Liver (tissue), 9 donors: ENCODE data around the gene ERGIC1. TPM values are rescaled to one million over a fixed set of nuclear protein-coding genes. Genes with fewer than 3 reads are reported as not detected.

Experiments used
- DNase-seq: peaks from one replicate; pipeline ENCODE4 v3.0.0-alpha.2; 2017; ENCODE audit warnings: low spot score
- H3K27ac ChIP-seq, 2 donors: one replicate each; pipeline ENCODE4 v1.7.0; 2013; ENCODE audit warnings: inconsistent platforms in 2 of 2, low read length in 2 of 2, control low read depth in 1 of 2, low read depth in 1 of 2, mild to moderate bottlenecking in 1 of 2
- H3K27me3 ChIP-seq, 4 donors: one replicate each; pipeline versions ENCODE4 v1.6.1 to v1.7.0; 2013; ENCODE audit warnings: low read length in 3 of 4, inconsistent platforms in 1 of 4, mild to moderate bottlenecking in 1 of 4, moderate library complexity in 1 of 4; ENCODE audit not compliant: control insufficient read depth in 4 of 4, insufficient read depth in 4 of 4
- H3K36me3 ChIP-seq, 4 donors: one replicate each; pipeline versions ENCODE4 v1.6.1 to v1.7.0; 2013; ENCODE audit warnings: low read length in 3 of 4, mild to moderate bottlenecking in 3 of 4, low read depth in 1 of 4, moderate library complexity in 1 of 4; ENCODE audit not compliant: control insufficient read depth in 4 of 4, insufficient read depth in 3 of 4
- H3K4me1 ChIP-seq, 4 donors: one replicate each; pipeline versions ENCODE4 v1.6.1 to v1.7.0; 2013; ENCODE audit warnings: low read length in 3 of 4, mild to moderate bottlenecking in 3 of 4, moderate library complexity in 1 of 4; ENCODE audit not compliant: control insufficient read depth in 4 of 4, insufficient read depth in 4 of 4
- H3K4me3 ChIP-seq, 3 donors: one replicate each; pipeline versions ENCODE4 v1.6.1 to v1.7.0; 2013; ENCODE audit warnings: low read length in 3 of 3, control low read depth in 1 of 3, low read depth in 1 of 3, mild to moderate bottlenecking in 1 of 3
- H3K9ac ChIP-seq, 2 donors: one replicate each; pipeline ENCODE4 v1.7.0; 2013; ENCODE audit warnings: low read length in 2 of 2, mild to moderate bottlenecking in 2 of 2, moderate library complexity in 2 of 2, control low read depth in 1 of 2, low read depth in 1 of 2
- H3K9me3 ChIP-seq, 4 donors: one replicate each; pipeline versions ENCODE4 v1.6.1 to v1.7.0; 2013; ENCODE audit warnings: low read length in 3 of 4; ENCODE audit not compliant: control insufficient read depth in 4 of 4
- CTCF ChIP-seq: fragments of 150-350 bp; IDR thresholded peaks from 2 replicates; pipeline ENCODE4 v1.5.1; 2017; ENCODE audit warnings: improper control_type of control experiment, low read depth, low read length; ENCODE audit not compliant: missing input control
- EGR1 ChIP-seq, 2 donors: IDR thresholded peaks; 2 replicates each; pipeline ENCODE4 v1.6.1; 2016 to 2018; ENCODE audit warnings: antibody characterized with exemption in 2 of 2, low read depth in 2 of 2
- FOXA1 ChIP-seq: IDR thresholded peaks from 2 replicates; pipeline ENCODE4 v1.6.1; 2016; ENCODE audit warnings: antibody characterized with exemption
- FOXA2 ChIP-seq: IDR thresholded peaks from 2 replicates; pipeline ENCODE4 v1.6.1; 2016; ENCODE audit warnings: antibody characterized with exemption
- GABPA ChIP-seq, 2 donors: IDR thresholded peaks in 1 of 2; conservative IDR thresholded peaks in 1 of 2; 2 replicates each; pipeline ENCODE4 v1.6.1; 2016; ENCODE audit warnings: antibody characterized with exemption in 2 of 2, mild to moderate bottlenecking in 1 of 2, moderate library complexity in 1 of 2
- HNF4A ChIP-seq, 2 donors: conservative IDR thresholded peaks; 2 replicates each; pipeline ENCODE4 v1.6.1; 2016; ENCODE audit warnings: antibody characterized with exemption in 2 of 2, mild to moderate bottlenecking in 2 of 2
- HNF4G ChIP-seq: IDR thresholded peaks from 2 replicates; pipeline ENCODE4 v1.6.1; 2016; ENCODE audit warnings: antibody characterized with exemption
- JUND ChIP-seq, 2 donors: IDR thresholded peaks; 2 replicates each; pipeline ENCODE4 v1.6.1; 2016; ENCODE audit warnings: antibody characterized with exemption in 2 of 2
- NR2F2 ChIP-seq: IDR thresholded peaks from 2 replicates; pipeline ENCODE4 v1.6.1; 2016; ENCODE audit warnings: antibody characterized with exemption
- RAD21 ChIP-seq, 2 donors: IDR thresholded peaks; 2 replicates each; pipeline ENCODE4 v1.6.1; 2016; ENCODE audit warnings: antibody characterized with exemption in 2 of 2, mild to moderate bottlenecking in 2 of 2
- REST ChIP-seq: IDR thresholded peaks from 2 replicates; pipeline ENCODE4 v1.6.1; 2016; ENCODE audit warnings: antibody characterized with exemption, mild to moderate bottlenecking
- RXRA ChIP-seq, 2 donors: IDR thresholded peaks; 2 replicates each; pipeline ENCODE4 v1.6.1; 2017 to 2018; ENCODE audit warnings: antibody characterized with exemption in 2 of 2, mild to moderate bottlenecking in 1 of 2
- SP1 ChIP-seq: IDR thresholded peaks from 2 replicates; pipeline ENCODE4 v1.6.1; 2018; ENCODE audit warnings: antibody characterized with exemption, mild to moderate bottlenecking
- TAF1 ChIP-seq: conservative IDR thresholded peaks from 2 replicates; pipeline ENCODE4 v1.6.1; 2016; ENCODE audit warnings: antibody characterized with exemption, mild to moderate bottlenecking
- YY1 ChIP-seq: IDR thresholded peaks from 2 replicates; pipeline ENCODE4 v1.6.1; 2016; ENCODE audit warnings: antibody characterized with exemption, mild to moderate bottlenecking
- ZBTB33 ChIP-seq: IDR thresholded peaks from 2 replicates; pipeline ENCODE4 v1.6.1; 2016; ENCODE audit warnings: antibody characterized with exemption
- WGBS: extraction: QIAGEN DNeasy Blood & Tissue Kit; methylation state at CpG from one replicate; pipeline ENCODE4 v1.1.7; 2013; 5-methylcytosine and 5-hydroxymethylcytosine counted together
- polyA plus RNA-seq, 2 donors: library from polyadenylated mRNA; stranded (reverse) in 1 of 2; unstranded in 1 of 2; fragments of 200-250 nt in 1 of 2; fragments of >200 nt in 1 of 2; fragmentation: Nextera tagmentation in 1 of 2; extraction: Ambion mirVana in 1 of 2; gene quantifications; one replicate each; pipeline versions ENCODE4 v1.2.1 to v1.2.3, GENCODE V29; 2013 to 2015
- total RNA-seq, 2 donors: library from RNA; depleted of rRNA; stranded (reverse); fragments of >200 nt; gene quantifications; one replicate each; pipeline ENCODE4 v1.2.3, GENCODE V29; 2014
- TF ChIP-seq, protein P1 (sequence below): IDR thresholded peaks from 2 replicates; pipeline ENCODE4 v1.6.1; 2016; ENCODE audit warnings: antibody characterized with exemption
- TF ChIP-seq, protein P2 (sequence below): IDR thresholded peaks from 2 replicates; pipeline ENCODE4 v1.6.1; 2016; ENCODE audit warnings: antibody characterized with exemption
- donor health status: healthy.
- donor health status: healthy.
- donor health status: healthy.
- donor health status: healthy.
- donor health status: healthy.

The ERGIC1 gene
- total and polyA plus RNA-seq, 4 donors = 45.4 to 155 (median 101) TPM

DNA sequence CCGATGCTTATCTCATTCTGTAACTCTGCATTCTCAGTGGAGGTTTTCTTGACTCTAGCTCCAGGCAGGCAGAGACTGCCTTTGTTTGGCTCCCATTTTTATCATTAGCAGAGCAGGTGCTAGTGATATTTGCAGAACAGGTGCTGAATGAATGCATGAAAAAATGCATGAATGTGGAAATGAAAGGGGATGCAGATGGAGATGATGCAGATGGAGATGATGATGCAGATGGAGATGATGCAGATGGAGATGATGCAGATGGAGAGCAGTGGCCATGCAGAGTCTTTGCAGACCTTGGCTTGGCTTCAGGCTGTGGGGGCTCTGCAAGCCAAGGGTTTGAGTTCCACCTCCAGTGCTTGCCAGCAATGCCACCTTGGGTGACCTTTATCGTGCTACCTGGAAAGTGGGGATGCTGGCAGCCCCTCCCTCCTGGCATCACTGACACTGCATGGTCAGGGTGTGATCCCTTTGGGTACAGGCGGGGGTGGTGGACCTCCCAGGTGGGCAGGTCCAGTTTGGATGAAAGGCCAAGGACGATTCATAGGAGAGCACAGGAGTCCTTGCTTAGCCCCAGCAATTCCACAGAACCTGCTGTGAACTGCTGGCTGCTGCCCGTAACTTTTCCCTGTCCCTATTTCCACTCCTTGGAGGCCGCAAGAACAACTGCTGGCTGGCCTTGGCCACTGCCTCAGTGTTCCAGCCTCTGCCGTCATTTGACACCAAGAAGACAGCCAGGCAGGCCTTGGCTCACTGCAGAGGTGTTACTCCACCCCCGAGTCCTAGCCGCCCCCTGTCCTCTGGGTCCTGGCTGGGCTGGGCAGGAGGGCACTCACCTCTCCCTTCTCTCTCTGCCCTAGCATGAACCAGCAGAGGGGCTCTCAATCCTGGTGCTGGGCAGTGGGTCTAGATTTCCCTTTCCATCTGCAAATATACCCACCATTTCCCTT, 33.0 kb downstream of the ERGIC1 start:
- Histone ChIP-seq H3K4me3 (no peak overlapping the region), H3K4me1 (peaks cover 19 to 70% (median 50%) of the 10 kb centered on the region in 4 donors), H3K36me3 (no peaks in the 10 kb centered on the region), H3K27ac (peak overlapping the region; percentile 96 to 98), H3K9me3 (no peaks in the 10 kb centered on the region), H3K27me3 (no peaks in the 10 kb centered on the region), H3K9ac (peak overlapping the region in 1 of 2 donors; percentile 9)
- TF ChIP-seq REST (peak; percentile 20), SP1 (peak; percentile 70), YY1 (no peak), ZBTB33 (no peak), HNF4A (conservative IDR thresholded peaks at IDR 0.05) (peak; percentile 61 to 81), RXRA (IDR thresholded peaks at IDR 0.05) (peak; percentile 86 to 92), HNF4G (peak; percentile 3), EGR1 (IDR thresholded peaks at IDR 0.05; ENCODE audit: low read depth in 2 of 2) (peak in 1 of 2 donors; percentile 25), GABPA (IDR thresholded peaks at IDR 0.05 in 1 of 2, conservative IDR thresholded peaks at IDR 0.05 in 1 of 2) (no peak), TAF1 (no peak), NR2F2 (no peak), FOXA1 (no peak), RAD21 (IDR thresholded peaks at IDR 0.05) (no peak), CTCF (no peak), FOXA2 (no peak), JUND (IDR thresholded peaks at IDR 0.05) (peak in 1 of 2 donors; percentile 51)
- TF ChIP-seq, protein P1, sequence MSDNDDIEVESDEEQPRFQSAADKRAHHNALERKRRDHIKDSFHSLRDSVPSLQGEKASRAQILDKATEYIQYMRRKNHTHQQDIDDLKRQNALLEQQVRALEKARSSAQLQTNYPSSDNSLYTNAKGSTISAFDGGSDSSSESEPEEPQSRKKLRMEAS = no peak
- TF ChIP-seq, protein P2, sequence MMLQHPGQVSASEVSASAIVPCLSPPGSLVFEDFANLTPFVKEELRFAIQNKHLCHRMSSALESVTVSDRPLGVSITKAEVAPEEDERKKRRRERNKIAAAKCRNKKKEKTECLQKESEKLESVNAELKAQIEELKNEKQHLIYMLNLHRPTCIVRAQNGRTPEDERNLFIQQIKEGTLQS = no peak
- WGBS = 39% methylated on average over 9 of the region's 9 CpGs
- DNase-seq = no peak
